Measurements from ENCODE around the gene CHAC2. TPM values are rescaled to one million over a fixed set of nuclear protein-coding genes. Genes with fewer than 3 reads are reported as not detected.

CHAC2 gene
- total and polyA plus RNA-seq, 2 donors from 2014 or later: 1.6 to 3.7 TPM

DNA sequence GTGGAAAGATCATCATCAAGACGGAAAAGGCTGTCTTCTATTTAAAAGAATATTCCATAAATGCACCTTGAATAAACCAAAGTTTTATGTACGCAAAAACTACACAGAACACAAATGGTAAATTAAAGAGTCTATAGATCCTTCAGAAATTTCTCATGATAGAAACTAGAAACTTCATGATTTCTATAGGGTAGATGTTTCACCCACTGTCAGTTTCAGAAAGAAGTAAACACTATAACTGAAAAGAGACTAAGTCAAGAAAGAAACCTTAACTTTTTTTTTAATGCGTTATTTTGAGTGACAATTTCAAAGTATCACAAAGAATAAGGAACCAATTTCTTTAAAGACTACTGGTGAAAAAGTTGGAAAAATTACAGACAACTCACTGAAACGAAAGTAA, 41.9 kb upstream of the CHAC2 start:
- Histone ChIP-seq H3K9me3 (ENCODE audit: control insufficient read depth in 2 of 3, insufficient read depth in 1 of 3, low read length in 3 of 3) (no peaks in the 10 kb centered on the region), H3K4me3 (ENCODE audit: low read length in 3 of 3) (no peak overlapping the region), H3K36me3 (ENCODE audit: control insufficient read depth in 2 of 3, insufficient read depth in 3 of 3, low read length in 3 of 3) (peaks cover 0 to 2% (median 0%) of the 10 kb centered on the region in 3 donors), H3K9ac (ENCODE audit: low read length in 3 of 3) (no peak overlapping the region), H3K27me3 (ENCODE audit: control insufficient read depth, insufficient read depth, low read length) (no peaks in the 10 kb centered on the region), H3K4me1 (ENCODE audit: control insufficient read depth in 2 of 3, insufficient read depth in 2 of 3, low read depth in 1 of 3, low read length in 3 of 3) (peaks cover 0 to 2% (median 0%) of the 10 kb centered on the region in 3 donors), H3K27ac (ENCODE audit: low read depth in 2 of 2, low read length in 2 of 2) (no peak overlapping the region)
- FAIRE-seq (no peak), DNase-seq (no peak)
- TF ChIP-seq, protein P1, sequence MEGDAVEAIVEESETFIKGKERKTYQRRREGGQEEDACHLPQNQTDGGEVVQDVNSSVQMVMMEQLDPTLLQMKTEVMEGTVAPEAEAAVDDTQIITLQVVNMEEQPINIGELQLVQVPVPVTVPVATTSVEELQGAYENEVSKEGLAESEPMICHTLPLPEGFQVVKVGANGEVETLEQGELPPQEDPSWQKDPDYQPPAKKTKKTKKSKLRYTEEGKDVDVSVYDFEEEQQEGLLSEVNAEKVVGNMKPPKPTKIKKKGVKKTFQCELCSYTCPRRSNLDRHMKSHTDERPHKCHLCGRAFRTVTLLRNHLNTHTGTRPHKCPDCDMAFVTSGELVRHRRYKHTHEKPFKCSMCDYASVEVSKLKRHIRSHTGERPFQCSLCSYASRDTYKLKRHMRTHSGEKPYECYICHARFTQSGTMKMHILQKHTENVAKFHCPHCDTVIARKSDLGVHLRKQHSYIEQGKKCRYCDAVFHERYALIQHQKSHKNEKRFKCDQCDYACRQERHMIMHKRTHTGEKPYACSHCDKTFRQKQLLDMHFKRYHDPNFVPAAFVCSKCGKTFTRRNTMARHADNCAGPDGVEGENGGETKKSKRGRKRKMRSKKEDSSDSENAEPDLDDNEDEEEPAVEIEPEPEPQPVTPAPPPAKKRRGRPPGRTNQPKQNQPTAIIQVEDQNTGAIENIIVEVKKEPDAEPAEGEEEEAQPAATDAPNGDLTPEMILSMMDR (IDR thresholded peaks at IDR 0.05; ENCODE audit: borderline replicate concordance, extremely low read depth, insufficient read depth): no peak
- intact Hi-C loops (cut with DNase I): no loop called here

DNA sequence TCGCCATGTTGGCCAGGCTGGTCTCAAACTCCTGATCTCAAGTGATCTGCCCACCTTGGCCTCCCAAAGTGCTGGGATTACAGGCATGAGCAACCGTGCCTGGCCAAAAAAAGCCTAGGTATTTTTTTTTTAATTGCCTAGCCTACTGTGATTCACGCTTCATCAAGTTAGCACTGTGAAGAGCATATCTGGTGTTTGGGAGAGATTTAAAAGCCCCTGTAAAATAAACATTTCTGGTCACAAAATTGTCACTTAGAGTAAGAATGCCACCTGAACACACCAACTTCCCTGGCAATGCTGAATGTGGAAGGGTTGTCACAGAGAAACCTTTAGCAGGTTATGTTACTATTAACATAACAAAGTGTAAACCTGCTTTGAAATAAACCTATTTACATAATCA, 39.7 kb upstream of the CHAC2 start:
- Histone ChIP-seq H3K9me3 (ENCODE audit: control insufficient read depth in 2 of 3, insufficient read depth in 1 of 3, low read length in 3 of 3) (no peaks in the 10 kb centered on the region), H3K4me1 (ENCODE audit: control insufficient read depth in 2 of 3, insufficient read depth in 2 of 3, low read depth in 1 of 3, low read length in 3 of 3) (peaks cover 0 to 2% (median 0%) of the 10 kb centered on the region in 3 donors), H3K9ac (ENCODE audit: low read length in 3 of 3) (no peak overlapping the region), H3K36me3 (ENCODE audit: control insufficient read depth in 2 of 3, insufficient read depth in 3 of 3, low read length in 3 of 3) (peaks cover 0 to 2% (median 0%) of the 10 kb centered on the region in 3 donors), H3K27me3 (ENCODE audit: control insufficient read depth, insufficient read depth, low read length) (no peaks in the 10 kb centered on the region), H3K4me3 (ENCODE audit: low read length in 3 of 3) (no peak overlapping the region), H3K27ac (ENCODE audit: low read depth in 2 of 2, low read length in 2 of 2) (no peak overlapping the region)
- intact Hi-C loops (cut with DNase I): no loop called here
- FAIRE-seq: no peak
- DNase-seq: peak in 2 of 5 donors; percentile 57 to 64
- TF ChIP-seq, protein P1 (IDR thresholded peaks at IDR 0.05; ENCODE audit: borderline replicate concordance, extremely low read depth, insufficient read depth): no peak

DNA sequence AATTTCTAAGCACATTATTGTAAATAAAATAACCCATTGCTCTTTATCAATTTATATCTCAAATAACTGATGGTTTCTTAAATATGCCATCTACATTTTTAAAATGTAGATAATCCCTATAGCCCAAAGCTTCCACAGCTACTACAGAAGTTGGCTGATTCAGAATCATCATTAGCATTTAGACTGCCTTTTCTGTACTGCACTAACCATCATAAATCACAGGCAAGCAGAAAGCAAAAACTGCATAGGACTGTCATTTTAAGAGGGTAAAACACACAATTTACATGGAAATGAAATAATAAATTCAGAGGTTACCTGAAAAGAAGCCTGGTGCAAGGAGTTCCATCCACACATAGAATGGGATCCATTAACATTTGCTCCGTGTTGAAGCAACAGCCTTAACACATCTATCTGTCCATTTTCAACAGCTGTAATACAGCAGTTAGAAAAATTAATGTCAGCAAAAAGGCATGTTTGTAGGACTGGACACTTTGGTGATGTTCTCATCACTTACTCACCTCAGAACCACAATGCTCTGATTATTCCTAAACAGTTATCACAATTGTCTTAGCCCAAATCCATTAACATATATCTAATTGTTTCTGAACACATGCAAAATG, 38.4 kb upstream of the CHAC2 start:
- H3K4me1 ChIP-seq (ENCODE audit: control insufficient read depth in 2 of 3, insufficient read depth in 2 of 3, low read depth in 1 of 3, low read length in 3 of 3): peaks cover 0 to 2% (median 0%) of the 10 kb centered on the region in 3 donors
- no peak overlapping the region for H3K4me3 ChIP-seq (ENCODE audit: low read length in 3 of 3)
- H3K27me3 ChIP-seq (ENCODE audit: control insufficient read depth, insufficient read depth, low read length): no peaks in the 10 kb centered on the region
- H3K27ac ChIP-seq (ENCODE audit: low read depth in 2 of 2, low read length in 2 of 2): no peak overlapping the region
- TF ChIP-seq, protein P1 (IDR thresholded peaks at IDR 0.05; ENCODE audit: borderline replicate concordance, extremely low read depth, insufficient read depth): no peak
- no peak overlapping the region for H3K9ac ChIP-seq (ENCODE audit: low read length in 3 of 3)
- FAIRE-seq (no peak), DNase-seq (no peak)
- peaks cover 0 to 2% (median 0%) of the 10 kb centered on the region in 3 donors for H3K36me3 ChIP-seq (ENCODE audit: control insufficient read depth in 2 of 3, insufficient read depth in 3 of 3, low read length in 3 of 3)
- no peaks in the 10 kb centered on the region for H3K9me3 ChIP-seq (ENCODE audit: control insufficient read depth in 2 of 3, insufficient read depth in 1 of 3, low read length in 3 of 3)
- intact Hi-C loops (cut with DNase I): no loop called here
